SK-N-SH treated with all-trans-retinoic acid at 6 μM for 48 hours (cell line): ENCODE measurements around the gene EIF1AX.

Experiments
- ATAC-seq: fragments of 200-7000 bp; cut with Tn5 transposase; 3 replicates; pipeline ENCODE4 v1.9.1; 2020; ENCODE audit warnings: mild to moderate bottlenecking, moderate library complexity
- ARNTL ChIP-seq: fragments of 450-650 bp; formaldehyde crosslinking; IDR thresholded peaks from 2 replicates; pipeline ENCODE4 v1.5.0; 2020; ENCODE audit warnings: low read depth, mild to moderate bottlenecking, moderate library complexity, borderline replicate concordance
- BACH2 ChIP-seq: fragments of 250-450 bp; sonication (Bioruptor Pico); IDR thresholded peaks from 2 replicates; pipeline ENCODE4 v1.9.0; 2021; ENCODE audit warnings: mild to moderate bottlenecking, borderline replicate concordance
- CREB5 ChIP-seq: fragments of 250-450 bp; sonication (Bioruptor Pico); IDR thresholded peaks from 2 replicates; pipeline ENCODE4 v1.5.1; 2020; ENCODE audit warnings: low read depth, mild to moderate bottlenecking, moderate library complexity
- CSDC2 ChIP-seq: fragments of 250-450 bp; sonication (Bioruptor Pico); IDR thresholded peaks from 2 replicates; pipeline ENCODE4 v1.5.0; 2020; ENCODE audit warnings: mild to moderate bottlenecking, moderate library complexity
- CSRNP3 ChIP-seq: fragments of 250-450 bp; sonication (Bioruptor Pico); IDR thresholded peaks from 2 replicates; pipeline ENCODE4 v1.5.1; 2021; ENCODE audit warnings: mild to moderate bottlenecking, moderate library complexity
- ESRRG ChIP-seq: fragments of 250-450 bp; sonication (Bioruptor Pico); IDR thresholded peaks from 2 replicates; pipeline ENCODE4 v1.6.1; 2021; ENCODE audit warnings: mild to moderate bottlenecking
- GLIS3 ChIP-seq: fragments of 250-450 bp; sonication (Bioruptor Pico); IDR thresholded peaks from 2 replicates; pipeline ENCODE4 v1.5.0; 2020; ENCODE audit warnings: mild to moderate bottlenecking, moderate library complexity
- ISL1 ChIP-seq: fragments of 250-450 bp; sonication (Bioruptor Pico); IDR thresholded peaks from 2 replicates; pipeline ENCODE4 v2.1.2; 2022; ENCODE audit warnings: mild to moderate bottlenecking, moderate library complexity
- OSR1 ChIP-seq: fragments of 250-450 bp; sonication (Bioruptor Pico); IDR thresholded peaks from 2 replicates; pipeline ENCODE4 v1.8.0; 2022; ENCODE audit warnings: moderate library complexity, mild to moderate bottlenecking, inconsistent platforms
- PATZ1 ChIP-seq: fragments of 250-450 bp; sonication (Bioruptor Pico); IDR thresholded peaks from 2 replicates; pipeline ENCODE4 v1.8.0; 2020; ENCODE audit warnings: mild to moderate bottlenecking, moderate library complexity, borderline replicate concordance
- POU6F1 ChIP-seq: fragments of 250-450 bp; sonication (Bioruptor Pico); IDR thresholded peaks from 2 replicates; pipeline ENCODE4 v1.8.0; 2021; ENCODE audit warnings: low read depth, mild to moderate bottlenecking, moderate library complexity, borderline replicate concordance
- PPARA ChIP-seq: fragments of 250-450 bp; sonication (Bioruptor Pico); IDR thresholded peaks from 2 replicates; pipeline ENCODE4 v1.5.0; 2020; ENCODE audit warnings: mild to moderate bottlenecking, borderline replicate concordance
- RARB ChIP-seq: fragments of 250-450 bp; sonication (Bioruptor Pico); IDR thresholded peaks from 2 replicates; pipeline ENCODE4 v1.8.0; 2021; ENCODE audit warnings: mild to moderate bottlenecking, moderate library complexity
- SNAI2 ChIP-seq: fragments of 250-450 bp; sonication (Bioruptor Pico); IDR thresholded peaks from 2 replicates; pipeline ENCODE4 v1.5.0; 2020; ENCODE audit warnings: mild to moderate bottlenecking, moderate library complexity
- TCF4 ChIP-seq: fragments of 250-450 bp; sonication (Bioruptor Pico); IDR thresholded peaks from 2 replicates; pipeline ENCODE4 v1.8.0; 2021; ENCODE audit warnings: mild to moderate bottlenecking, moderate library complexity, borderline replicate concordance
- TOX ChIP-seq: fragments of 250-450 bp; sonication (Bioruptor Pico); IDR thresholded peaks from 2 replicates; pipeline ENCODE4 v1.8.0; 2021; ENCODE audit warnings: mild to moderate bottlenecking, moderate library complexity, borderline replicate concordance
- TSHZ2 ChIP-seq: fragments of 250-450 bp; sonication (Bioruptor Pico); IDR thresholded peaks from 2 replicates; pipeline ENCODE4 v1.5.0; 2020; ENCODE audit warnings: mild to moderate bottlenecking, moderate library complexity
- ZFP3 ChIP-seq: fragments of 250-450 bp; sonication (Bioruptor Pico); IDR thresholded peaks from 2 replicates; pipeline ENCODE4 v1.5.0; 2020; ENCODE audit warnings: mild to moderate bottlenecking, moderate library complexity
- ZNF565 ChIP-seq: fragments of 450-650 bp; formaldehyde crosslinking; conservative IDR thresholded peaks from 2 replicates; pipeline ENCODE4 v1.5.0; 2020; ENCODE audit warnings: low read depth, mild to moderate bottlenecking, moderate library complexity
- ZNF70 ChIP-seq: fragments of 450-650 bp; formaldehyde crosslinking; IDR thresholded peaks from 2 replicates; pipeline ENCODE4 v1.5.0; 2020; ENCODE audit warnings: mild to moderate bottlenecking, moderate library complexity

Gene EIF1AX

GRCh38 chrX:20141281-20142220, at the start of gene EIF1AX:
Gene EIF1AX (minus strand): TSS chrX:20141838. CDS start chrX:20141640, 198 bp downstream.
- ATAC-seq, result peak; percentile 97
- TF ChIP-seq PATZ1 (CRISPR knock-in tag) (no peak), ZNF70 (CRISPR knock-in tag) (no peak), BACH2 (CRISPR knock-in tag) (no peak), ISL1 (CRISPR knock-in tag) (no peak), TCF4 (CRISPR knock-in tag) (no peak), CSDC2 (CRISPR knock-in tag) (no peak), GLIS3 (no peak), SNAI2 (CRISPR knock-in tag) (no peak), TSHZ2 (no peak), ZNF565 (CRISPR knock-in tag) (no peak), TOX (CRISPR knock-in tag) (no peak), ARNTL (CRISPR knock-in tag) (no peak), CREB5 (no peak), POU6F1 (CRISPR knock-in tag) (no peak), OSR1 (CRISPR knock-in tag) (no peak), RARB (no peak), CSRNP3 (CRISPR knock-in tag) (no peak)
- TF ChIP-seq, all 23 proteins: peak for 0

- no peak for ATAC-seq
Observed at GRCh38 chrX:20189171-20189570, 47.5 kb upstream of the EIF1AX start.

More at GRCh38 chrX:20189171-20189570, 47.5 kb upstream of the EIF1AX start:
- TF ChIP-seq POU6F1 (CRISPR knock-in tag) (no peak), ZFP3 (CRISPR knock-in tag) (no peak), BACH2 (CRISPR knock-in tag) (no peak), RARB (no peak), PPARA (no peak), ESRRG (CRISPR knock-in tag) (no peak), CSRNP3 (CRISPR knock-in tag) (no peak)
- TF ChIP-seq, all 23 proteins: peak for 0
